Measurements from ENCODE around the gene C16orf46. TPM values are rescaled to one million over a fixed set of nuclear protein-coding genes. Genes with fewer than 3 reads are reported as not detected.

The C16orf46 gene
- polyA plus RNA-seq, 4 donors: 0.71 to 2.4 (median 1.7) TPM

DNA sequence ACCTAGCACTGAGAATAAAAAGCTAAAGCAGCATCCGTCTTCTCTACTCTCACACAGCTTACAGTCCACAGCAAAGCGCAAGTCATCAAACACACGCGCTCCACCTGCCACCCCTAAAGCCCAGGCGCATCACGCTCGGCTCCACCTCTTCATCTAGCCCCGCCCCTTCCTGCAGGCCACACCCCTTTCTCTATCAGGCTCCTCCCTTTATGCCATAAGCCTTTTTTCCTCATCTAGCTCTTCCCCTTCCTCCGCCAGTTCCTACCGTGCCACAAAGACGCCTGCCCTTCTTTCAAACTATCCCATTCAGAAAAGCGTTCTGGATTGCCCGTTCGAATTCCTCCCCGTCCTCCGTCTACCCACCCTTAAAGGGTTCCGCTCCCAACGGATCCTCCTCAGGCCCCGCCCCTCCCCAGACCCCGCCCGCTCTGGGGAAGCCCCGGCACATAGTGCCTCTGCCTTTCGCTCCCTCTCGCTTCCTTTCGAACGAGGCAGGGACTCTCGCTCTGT lies 417 bp downstream of the C16orf46 start:
- peak in 2 of 4 donors; percentile 75 to 93 for DNase-seq (ENCODE audit: low read depth in 4 of 4, low spot score in 3 of 4)

DNA sequence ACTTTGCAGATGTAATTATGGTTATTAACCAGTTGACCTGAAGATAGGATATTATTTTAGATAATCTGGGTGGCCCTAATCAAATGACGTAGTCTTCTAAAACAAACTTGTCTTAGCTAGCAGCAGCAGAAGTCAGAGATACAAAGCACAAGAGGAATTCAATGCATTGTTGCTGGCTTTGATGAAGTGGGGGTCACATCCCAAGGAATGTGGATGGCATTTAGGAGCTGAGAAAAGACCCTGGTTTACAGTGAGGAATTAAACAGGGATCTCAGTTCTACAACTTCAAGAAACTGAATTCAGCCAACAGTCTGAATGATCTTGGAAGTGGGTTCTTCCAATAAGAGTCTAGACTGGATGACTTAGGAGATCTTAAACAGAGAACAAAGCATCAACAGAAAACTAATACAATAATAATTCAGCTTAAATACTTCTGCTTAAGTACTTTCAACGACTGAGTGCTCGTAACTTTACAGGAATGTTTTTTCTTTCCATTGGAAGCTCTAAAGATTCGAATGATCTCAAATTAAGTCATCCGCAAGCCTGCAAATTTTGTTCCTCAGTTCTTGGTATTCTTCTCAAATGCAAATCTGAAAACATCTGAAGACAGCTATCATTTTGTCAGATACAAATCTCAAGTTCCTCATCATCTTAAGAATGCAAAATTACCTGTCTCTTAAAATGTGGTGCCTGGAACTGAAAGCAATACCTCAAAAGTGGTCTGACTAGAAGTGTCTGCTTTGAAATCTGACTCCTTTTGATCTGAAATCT lies 3.3 kb downstream of the C16orf46 start:
- DNase-seq (ENCODE audit: low read depth in 4 of 4, low spot score in 3 of 4): no peak

DNA sequence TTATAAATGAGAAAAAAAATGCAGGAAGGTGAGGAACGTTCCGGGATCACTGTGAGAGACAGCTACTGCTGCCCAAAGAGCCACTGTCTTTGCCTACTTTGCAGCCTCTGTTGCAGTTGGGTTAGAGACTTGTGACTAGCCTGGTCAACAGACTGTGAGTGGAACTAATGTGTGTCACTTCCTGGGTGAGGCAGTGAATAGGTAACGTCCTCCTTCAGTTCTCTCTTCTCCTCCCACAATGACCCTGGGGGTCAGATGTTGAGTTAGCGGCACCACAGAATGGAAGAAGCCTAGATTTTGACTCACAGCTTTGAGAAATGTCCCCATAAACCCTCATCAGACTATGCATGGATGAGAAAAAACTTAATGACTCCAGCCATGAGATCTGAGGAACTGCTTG lies 5.2 kb downstream of the C16orf46 start:
- DNase-seq (ENCODE audit: low read depth in 4 of 4, low spot score in 3 of 4): no peak

DNA sequence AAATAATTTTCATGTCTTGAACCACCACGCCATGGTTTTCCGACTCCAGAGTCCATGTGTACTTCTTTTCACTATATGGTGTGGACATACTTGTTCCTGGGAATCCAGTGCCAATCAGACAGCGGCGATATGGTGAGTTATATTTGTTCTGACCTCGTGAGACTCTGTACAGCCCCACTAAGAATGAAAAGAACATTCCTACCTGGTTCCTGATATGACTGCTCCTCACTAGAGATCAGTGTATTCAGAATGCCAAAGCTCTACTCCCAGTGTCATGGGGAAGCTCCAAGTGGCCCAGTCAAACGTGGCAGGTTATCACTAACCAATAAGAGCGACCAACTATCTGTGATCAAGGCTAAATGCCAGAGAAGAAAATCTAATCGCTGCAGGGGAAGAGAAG lies 6.1 kb downstream of the C16orf46 start:
- DNase-seq (ENCODE audit: low read depth in 4 of 4, low spot score in 3 of 4): no peak

DNA sequence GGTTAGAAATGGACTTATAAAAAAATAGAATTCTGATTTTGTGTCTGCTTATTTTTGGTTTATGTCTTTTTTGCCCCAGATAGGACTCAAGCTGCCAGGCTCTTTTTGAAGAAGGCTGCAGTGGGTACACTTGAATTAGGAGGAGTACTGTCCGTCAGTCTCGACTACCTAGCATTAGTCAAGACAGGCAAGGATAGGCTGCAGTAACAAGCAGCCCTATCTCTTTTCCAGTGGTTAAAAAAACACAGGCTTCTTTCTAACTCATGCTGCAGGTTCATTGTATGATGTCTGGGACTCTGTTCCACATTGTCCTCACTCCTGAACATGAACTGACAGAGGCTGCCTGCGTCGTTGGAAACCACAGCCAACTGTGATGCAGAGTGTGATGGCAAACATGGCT lies 8.0 kb downstream of the C16orf46 start:
- no peak for DNase-seq (ENCODE audit: low read depth in 4 of 4, low spot score in 3 of 4)

DNA sequence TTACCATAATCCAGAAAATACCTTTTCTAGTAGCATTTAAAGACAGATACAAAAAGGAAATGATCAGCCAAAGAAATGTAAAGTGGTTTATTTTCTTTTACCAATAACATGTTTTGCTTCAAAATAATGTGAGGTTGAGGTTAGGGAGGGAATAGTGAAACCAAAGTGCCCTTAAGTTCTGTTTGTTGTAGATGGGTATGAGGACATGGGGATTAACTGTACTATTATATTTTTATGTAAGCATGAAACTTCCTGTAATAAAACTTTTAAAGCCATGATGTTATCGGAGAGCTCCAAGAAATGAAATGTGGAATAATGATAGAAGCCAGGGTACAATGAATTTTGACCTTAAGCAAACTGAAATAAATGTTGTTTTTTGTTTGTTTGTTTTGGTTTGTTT lies 9.9 kb downstream of the C16orf46 start:
- DNase-seq (ENCODE audit: low read depth in 4 of 4, low spot score in 3 of 4): no peak

DNA sequence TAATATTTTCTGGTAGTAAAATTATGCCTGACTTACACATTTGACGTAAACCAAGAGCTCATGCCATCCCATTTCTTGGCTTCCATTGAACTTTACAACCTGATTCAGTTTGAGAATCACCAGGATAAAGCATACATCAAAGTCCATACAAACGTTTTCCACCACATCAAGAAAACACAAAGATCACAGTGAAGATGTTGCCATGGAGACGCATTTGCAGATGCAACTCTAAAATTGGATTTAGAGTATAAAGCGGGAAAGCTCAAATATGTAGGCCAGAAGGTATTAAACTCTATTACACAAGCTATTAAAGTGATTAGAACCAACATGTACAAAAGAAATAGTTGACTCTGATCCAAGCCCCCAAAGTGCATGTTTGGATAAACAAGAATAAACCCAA lies 10.4 kb downstream of the C16orf46 start:
- no peak for DNase-seq (ENCODE audit: low read depth in 4 of 4, low spot score in 3 of 4)

DNA sequence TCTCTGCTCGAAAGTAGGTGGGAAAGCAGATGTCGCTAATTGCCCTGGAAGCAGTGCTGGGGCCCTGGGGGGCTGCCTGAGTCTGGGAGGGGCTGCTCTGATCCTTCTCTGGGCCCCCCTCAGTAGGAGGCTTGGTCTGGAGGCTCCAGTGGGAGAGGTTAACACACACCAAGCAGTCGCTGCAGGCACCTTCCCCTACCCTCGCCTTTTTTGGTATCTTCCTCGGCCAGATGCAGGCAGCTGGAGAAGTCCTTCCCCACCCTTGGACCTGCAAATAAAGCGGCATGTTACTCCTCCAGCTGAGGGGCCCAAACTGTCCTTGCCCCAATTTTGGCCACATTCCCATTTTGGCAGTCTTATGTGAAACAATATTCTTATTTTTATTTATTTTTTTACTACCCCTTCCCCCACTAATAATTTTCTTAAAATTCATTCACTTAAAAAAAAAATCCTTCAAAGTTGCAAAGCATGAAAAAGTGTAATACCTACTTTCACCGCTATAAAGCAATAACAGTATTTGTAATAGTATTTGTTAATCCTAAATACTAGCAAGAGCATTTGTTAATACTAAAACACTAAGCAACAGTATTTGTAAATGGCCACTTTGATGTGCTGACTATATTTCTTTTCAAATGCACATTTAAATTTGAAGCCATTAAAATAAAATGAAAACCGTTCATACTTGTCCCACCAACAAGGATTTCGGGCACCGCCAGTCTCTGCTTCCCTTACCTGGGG lies 15.0 kb downstream of the C16orf46 start:
- no peak for DNase-seq (ENCODE audit: low read depth in 4 of 4, low spot score in 3 of 4)

DNA sequence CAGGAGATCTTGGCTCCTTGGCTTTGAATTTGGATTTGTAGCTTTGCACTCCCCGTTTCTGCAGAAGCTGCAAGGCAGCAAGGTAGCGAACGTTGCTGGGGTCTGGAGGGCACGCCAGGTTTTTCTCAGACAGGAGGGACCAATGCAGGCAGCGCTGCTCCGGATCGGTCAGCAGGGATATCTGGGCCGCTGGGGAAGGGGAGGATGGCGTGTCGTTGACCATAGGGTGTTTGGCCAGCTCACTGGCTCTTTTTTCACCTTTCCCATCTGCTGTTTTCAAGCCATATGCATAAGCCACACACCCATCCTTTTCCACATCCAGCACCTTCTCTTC lies 15.8 kb downstream of the C16orf46 start:
- no peak for DNase-seq (ENCODE audit: low read depth in 4 of 4, low spot score in 3 of 4)

DNA sequence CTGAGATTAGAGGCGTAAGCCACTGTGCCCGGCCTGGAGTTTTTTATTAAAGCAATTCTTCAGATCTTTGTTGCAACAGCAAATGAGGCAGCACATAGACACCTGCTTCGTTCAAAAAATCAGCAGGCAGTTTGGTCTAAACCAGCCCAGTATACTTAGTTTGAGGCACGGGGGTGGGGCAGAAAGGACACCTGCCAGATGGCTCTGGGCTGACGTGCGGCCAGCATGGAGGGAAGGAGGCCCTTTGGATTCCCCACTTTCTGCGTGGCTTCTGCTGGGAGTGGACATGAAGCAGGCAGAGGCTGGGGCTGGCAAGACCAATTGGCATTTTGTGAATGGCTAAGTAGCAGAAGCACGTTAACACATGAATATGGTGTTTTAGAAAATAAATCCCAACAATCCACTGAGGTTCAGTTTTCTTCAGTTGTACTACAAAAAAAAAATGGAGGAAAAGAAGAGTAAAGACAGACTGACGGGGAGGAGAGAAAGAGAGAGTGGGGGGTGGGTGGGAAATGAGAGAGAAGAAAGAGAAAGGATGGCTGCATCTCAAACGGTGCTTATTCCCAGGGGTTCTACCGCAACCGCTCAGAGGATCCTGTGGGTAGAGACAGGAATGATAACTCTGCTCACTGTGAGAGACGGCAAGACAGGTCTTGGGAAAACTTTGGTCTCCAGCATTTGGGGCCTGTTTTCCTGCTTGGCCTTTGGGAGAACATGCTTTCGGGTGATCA lies 16.3 kb downstream of the C16orf46 start:
- no peak for DNase-seq (ENCODE audit: low read depth in 4 of 4, low spot score in 3 of 4)

DNA sequence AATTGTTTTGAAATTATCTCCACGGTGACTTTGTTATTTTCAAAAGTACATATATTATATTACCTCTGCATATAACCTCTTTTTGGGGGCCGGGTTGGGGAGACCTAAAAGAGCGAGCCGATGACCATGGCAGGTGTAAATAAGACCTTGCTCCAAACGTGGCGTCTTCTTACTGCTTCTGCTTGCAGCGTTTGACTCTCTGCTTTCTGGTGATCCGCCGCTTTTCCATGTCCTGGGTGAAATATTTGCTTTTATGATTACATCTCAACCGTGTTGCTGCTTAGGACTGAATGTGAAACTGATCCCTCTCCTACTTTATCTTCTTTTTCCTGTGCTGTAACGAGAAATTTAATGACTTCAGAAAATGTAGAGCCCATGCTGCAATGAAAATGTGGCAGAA lies 23.3 kb downstream of the C16orf46 start:
- no peak for DNase-seq (ENCODE audit: low read depth in 4 of 4, low spot score in 3 of 4)

DNA sequence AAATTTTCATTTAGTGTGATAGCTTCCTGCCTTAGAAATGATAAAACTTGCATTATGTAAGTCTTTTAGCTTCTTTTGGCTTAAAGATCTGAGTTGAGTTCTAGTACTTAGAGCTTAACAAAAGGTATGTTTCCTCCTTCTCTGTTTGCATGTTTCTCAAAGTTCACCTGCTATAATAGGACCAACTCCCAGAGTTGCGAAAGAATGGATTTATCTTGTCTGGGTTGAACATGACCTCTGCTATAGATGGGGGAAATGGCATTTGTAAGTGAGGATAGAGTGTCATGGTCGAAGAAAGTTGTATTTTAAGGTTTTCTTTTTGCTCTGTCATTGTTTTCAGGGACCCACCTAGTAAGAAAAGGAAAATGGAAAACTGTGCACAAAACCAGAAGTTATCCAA lies 34.2 kb downstream of the C16orf46 start:
- DNase-seq (ENCODE audit: low read depth in 4 of 4, low spot score in 3 of 4): no peak

DNA sequence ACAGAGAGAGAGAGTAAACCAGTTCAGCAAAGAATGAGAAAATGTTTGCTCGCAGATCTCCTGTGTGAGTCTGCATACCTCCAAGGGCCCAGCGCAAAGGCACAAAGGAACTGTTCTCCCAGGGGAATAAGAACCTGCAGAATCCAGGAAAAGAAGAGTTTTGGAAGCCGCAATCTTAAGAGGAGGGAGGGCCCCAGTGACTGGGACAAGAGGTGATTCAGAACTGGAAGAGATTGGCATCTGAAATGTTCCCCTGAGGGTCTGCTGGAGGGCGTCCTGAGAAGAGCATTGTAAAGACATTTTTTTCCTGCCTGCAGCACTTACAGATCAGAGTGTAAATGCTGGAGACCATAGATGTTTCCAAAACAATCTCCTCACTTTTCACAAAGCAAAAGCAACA lies 35.3 kb downstream of the C16orf46 start:
- no peak for DNase-seq (ENCODE audit: low read depth in 4 of 4, low spot score in 3 of 4)

DNA sequence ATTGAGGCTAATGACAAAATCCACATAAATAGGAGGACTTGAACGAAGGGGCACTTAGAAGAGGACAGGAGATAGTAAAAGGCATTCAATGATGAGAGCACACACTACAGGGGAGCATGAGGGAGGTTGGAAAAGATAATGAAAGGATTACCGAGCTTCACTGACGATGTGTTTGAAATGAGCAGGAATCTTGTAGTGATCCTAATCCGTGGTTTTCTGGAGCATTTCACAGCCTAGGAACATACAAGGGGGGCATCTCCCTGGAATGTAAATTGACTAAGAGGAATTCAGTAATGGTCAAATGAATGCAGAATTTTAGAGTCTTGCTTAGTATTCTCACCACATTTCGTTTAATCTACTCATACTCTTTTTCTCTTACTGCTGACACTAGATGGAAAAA lies 36.2 kb downstream of the C16orf46 start:
- no peak for DNase-seq (ENCODE audit: low read depth in 4 of 4, low spot score in 3 of 4)

DNA sequence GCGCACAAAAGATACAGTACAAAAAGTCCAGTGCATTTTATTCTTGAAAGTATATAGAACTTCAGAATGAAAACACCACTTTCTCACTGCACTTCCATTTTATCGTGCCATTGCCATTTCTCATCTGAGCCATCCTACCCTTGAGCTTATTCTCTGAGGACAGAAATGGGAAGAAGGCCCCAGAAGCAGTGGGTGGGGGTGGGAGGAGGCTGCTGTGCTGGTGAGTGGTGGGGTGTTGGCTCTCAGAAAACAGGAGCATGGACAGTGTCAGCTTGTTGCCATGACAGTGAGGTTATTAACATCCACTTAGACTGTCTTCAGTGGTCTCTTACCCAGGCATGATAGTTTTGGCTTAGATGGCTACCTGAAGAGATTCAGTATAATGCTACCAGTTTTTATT lies 36.9 kb downstream of the C16orf46 start:
- no peak for DNase-seq (ENCODE audit: low read depth in 4 of 4, low spot score in 3 of 4)

DNA sequence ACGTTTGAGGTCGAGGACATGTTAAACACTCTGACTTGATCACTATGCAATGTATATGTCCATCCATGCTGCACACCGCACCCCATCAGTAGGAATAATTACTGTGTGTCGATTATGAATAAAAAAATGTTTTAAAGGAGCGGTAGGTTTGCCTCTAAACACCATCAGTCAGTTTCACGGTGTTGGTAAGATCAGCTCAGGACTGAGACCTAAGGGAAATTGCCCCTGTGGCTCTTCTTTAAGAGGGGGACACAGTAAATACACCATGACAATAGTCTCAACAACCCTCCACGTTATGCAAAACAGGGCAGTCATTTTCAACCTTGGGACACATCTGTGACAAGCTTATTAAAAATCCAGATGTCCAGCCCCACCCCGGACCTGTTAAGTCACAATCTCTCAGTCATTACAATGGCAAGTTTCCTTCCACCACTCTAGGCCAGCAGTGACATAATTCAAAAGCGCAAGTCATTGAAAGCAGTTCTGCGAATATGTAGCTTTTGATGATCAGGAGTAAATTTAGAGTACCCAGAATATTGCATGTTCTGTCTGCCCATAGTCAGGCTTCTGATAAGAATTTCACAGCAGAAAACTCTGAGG lies 40.2 kb downstream of the C16orf46 start:
- DNase-seq (ENCODE audit: low read depth in 4 of 4, low spot score in 3 of 4): no peak

DNA sequence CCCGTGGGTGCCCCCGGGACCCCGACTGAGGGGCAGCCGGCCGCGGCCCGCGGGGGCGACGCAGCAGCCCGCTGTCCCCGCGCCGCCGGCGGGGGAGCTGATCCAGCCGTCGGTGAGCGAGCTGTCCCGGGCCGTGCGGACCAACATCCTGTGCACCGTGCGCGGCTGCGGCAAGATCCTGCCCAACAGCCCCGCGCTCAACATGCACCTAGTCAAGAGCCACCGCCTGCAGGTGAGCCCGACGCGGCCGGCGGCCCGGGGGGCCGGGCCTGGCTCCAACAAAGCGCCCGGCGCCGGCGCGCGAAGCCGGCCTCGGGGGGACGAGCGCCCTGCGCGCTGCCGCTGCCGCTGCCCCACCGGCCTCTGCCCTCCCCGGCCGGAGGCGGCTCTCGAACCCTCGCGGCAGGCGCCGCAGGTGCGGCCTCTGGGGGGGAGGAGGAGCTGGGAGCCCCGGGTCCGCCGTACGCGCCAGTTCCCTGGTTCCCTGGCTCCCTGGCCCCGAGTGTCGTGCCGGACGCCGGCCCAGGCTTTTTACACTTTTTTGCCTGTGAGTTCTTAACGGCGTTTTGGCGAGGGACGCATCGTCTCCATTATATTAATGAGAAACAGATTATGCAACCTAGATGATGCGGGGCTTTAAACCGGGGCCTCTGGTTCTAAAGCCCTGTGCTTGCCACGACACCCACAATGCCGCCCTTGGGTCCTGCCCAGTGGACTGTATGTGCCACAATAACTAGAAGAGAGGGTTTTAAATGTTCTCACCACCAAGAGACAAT lies 40.9 kb downstream of the C16orf46 start:
- DNase-seq (ENCODE audit: low read depth in 4 of 4, low spot score in 3 of 4): peak in 2 of 4 donors; percentile 3 to 4

DNA sequence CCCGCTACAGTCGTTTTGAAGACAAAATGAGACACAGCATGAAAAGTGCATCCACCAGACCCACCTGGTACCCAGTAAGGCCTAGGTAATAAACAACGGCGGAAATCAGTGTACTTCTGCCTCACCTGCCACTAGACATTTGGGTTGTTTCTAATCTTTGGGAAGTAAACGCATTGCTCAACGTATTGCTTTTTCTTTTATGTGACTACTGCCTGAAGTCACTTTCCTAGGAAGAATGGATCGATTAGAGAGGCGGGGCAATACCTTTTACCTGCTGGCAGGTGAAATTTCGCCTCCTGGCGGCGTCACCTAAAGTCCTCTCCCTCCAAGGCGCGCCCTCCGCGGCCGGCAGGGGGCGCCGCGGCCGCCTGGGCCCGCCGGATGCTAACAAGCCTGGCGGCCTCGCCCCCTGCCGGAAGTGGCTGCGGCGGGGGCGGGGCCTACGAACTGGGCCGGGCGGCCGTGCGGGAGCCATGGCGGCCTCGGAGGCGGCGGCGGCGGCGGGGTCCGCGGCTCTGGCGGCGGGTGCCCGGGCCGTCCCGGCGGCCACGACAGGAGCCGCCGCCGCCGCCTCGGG lies 41.6 kb downstream of the C16orf46 start, which contains the start of gene ATMIN:
ATMIN (plus strand) TSS at position 445 of the 577 bp plus-strand sequence; CDS start at position 474, 29 bp downstream.
- DNase-seq (ENCODE audit: low read depth in 4 of 4, low spot score in 3 of 4): peak; percentile 21 to 80 (median 76)

DNA sequence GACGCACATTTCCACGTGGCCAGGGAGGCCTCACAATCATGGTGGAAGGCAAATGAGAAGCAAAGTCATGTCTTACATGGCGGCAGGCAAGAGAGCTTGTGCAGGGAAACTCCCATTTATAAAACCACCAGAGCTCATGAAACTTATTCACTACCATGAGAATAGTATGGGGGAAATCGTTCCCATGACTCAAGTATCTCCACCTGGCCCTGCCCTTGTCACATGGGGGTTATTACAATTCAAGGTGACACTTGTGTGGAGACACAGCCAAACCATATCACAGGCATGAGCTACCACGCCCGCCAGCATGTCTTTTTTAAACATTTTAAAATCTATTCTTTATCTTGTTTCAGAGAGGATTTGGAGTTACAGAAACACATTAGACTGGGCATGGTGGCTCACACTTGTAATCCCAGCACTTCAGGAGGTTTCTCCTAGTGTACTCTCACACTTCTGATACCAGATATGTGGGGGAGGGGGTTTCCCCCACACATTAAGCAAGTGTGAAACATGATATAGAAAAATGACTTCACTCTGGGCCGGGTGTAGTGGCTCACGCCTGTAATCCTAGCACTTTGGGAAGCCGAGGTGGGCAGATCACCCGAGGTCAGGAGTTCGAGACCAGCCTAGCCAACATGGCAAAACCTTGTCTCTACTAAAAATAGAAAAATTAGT lies 47.0 kb downstream of the C16orf46 start:
- no peak for DNase-seq (ENCODE audit: low read depth in 4 of 4, low spot score in 3 of 4)

Data from left renal pelvis (tissue), 4 donors.